Erythroblast (primary cell): ENCODE results near the gene APOC3.

ENCODE experiments used
- GATA1 ChIP-seq: IDR thresholded peaks from 2 replicates; pipeline ENCODE4 v1.6.1; 2011; ENCODE audit warnings: low read depth, mild to moderate bottlenecking, control low read depth, low read length, moderate library complexity
- POLR2A ChIP-seq: IDR thresholded peaks from 2 replicates; pipeline ENCODE4 v1.6.1; 2011; ENCODE audit warnings: mild to moderate bottlenecking, low read length

GRCh38 chr11:116876656-116877055 lies 46.9 kb downstream of the APOC3 start:
- TF ChIP-seq POLR2A = no peak
- TF ChIP-seq GATA1 = no peak
